ENCODE measurements around the gene C2CD2L.
"Not testable (repeated sequence)": the region's sequence is repeated elsewhere in the genome, so short reads cannot be mapped to it uniquely, and the experiment has no call there.

C2CD2L gene

GRCh38 chr11:119093942-119094815 lies 13.0 kb upstream of the C2CD2L start:
- DNase-seq, result peak; percentile 71

DNA sequence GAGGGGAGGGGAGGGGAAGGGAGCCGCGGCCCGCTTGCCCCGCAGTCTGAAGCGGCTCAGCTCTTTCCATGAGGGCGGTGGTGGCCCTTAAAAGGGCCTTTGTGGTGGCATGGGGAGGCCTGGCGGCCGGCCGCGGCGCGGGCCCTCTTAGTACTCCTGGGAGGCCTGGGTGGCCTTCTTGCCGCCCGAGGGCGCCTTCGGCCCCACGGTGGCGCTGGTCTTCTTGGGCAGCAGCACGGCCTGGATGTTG lies 12.4 kb upstream of the C2CD2L start:
- peak; percentile 90 for DNase-seq

GRCh38 chr11:119095066-119095880 lies 11.9 kb upstream of the C2CD2L start:
- DNase-seq, result peak; percentile 100

- DNase-seq, result no peak
These were observed 7.4 kb upstream of the C2CD2L start for GRCh38 chr11:119099711-119100110.

GRCh38 chr11:119100246-119100970 lies 6.7 kb upstream of the C2CD2L start:
- DNase-seq, result peak; percentile 67

DNA sequence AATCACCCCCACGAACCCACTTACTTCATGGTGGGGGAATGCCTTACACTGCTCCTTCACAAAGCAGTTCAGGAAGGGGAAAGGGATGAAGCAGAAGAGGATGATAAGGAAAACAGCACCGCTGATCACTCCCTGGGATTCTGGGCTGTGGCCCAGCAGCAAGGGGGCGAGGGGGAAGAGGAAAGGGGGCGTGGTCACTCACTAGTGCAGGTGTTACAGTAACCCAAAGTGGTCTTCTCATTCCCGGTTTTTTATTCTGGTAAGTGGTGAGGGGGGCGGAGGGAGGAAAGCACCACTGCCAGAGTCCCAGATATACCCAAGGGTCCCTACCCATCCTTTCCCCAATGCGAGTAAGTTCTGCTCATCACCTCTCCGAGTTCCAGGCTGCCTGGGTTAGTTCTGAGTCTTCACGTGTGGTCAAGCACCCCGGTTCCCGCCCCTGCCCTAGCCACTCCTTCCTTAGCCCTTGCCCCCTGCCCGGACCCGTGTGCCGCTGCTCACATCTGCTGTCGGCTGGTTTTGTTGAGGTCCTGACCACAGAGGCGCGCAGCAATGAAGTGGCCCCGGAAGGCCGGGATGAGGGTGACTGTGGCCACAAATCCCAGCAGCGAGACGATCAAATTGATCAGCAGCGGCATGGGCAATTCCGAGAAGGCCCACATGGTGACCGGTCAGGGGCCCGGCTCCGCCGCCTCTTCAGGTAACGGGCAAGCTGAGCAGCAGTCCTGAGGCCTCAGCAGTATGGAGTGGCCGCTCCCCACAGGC lies 6.0 kb upstream of the C2CD2L start:
- DNase-seq, result peak; percentile 83

GRCh38 chr11:119101759-119102423 lies 5.3 kb upstream of the C2CD2L start, which contains the start of gene DPAGT1:
DPAGT1 (minus strand) TSS chr11:119101853; CDS start chr11:119101655, 198 bp downstream.
- DNase-seq, result peak; percentile 99

DNA sequence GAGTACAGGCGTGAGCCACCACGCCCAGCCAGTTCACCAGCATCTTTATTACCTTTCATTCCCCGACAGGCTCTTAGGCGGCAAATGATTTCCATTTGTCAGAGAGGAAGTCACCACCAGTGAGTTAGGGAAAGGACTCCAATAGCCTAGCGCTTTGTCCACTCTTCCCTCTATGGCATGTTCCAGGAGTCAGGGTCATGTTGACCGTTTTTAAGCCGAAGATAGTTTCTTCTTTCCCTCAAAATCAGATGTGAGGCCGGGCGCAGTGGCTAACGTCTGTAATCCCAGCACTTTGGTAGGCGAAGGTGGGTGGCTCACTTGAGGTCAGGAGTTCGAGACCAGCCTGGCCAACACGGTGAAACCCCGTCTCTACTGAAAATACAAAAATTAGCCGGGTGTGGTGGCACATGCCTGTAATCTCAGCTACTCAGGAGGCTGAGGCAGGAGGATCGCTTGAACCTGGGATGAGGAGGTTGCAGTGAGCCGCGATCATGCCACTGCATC lies 3.9 kb upstream of the C2CD2L start:
- DNase-seq, result not testable (repeated sequence)

- no peak for DNase-seq
These were observed 3.4 kb upstream of the C2CD2L start for GRCh38 chr11:119103793-119104192.

DNA sequence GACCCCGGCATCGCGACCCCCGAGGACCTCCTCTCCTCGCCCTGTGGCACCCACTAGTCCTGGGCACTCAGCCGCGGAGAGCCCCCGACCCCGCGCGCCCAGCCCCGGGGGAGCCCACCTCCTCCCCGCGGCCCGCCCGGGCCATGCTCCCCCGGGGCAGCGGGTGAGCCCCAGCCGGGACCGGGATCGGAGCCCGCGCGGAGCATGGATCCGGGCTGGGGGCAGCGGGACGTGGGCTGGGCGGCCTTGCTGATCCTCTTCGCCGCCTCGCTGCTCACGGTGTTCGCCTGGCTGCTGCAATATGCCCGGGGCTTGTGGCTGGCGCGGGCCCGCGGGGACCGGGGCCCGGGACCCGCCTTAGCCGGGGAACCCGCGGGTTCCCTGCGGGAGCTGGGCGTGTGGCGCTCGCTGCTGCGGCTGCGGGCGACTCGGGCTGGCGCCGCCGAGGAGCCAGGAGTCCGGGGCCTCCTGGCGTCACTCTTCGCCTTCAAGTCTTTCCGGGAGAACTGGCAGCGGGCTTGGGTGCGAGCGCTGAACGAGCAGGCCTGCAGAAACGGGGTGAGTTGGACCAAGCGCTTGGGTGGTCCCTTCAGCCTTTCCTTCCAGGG lies 498 bp downstream of the C2CD2L start:
- peak; percentile 67 for DNase-seq

DNA sequence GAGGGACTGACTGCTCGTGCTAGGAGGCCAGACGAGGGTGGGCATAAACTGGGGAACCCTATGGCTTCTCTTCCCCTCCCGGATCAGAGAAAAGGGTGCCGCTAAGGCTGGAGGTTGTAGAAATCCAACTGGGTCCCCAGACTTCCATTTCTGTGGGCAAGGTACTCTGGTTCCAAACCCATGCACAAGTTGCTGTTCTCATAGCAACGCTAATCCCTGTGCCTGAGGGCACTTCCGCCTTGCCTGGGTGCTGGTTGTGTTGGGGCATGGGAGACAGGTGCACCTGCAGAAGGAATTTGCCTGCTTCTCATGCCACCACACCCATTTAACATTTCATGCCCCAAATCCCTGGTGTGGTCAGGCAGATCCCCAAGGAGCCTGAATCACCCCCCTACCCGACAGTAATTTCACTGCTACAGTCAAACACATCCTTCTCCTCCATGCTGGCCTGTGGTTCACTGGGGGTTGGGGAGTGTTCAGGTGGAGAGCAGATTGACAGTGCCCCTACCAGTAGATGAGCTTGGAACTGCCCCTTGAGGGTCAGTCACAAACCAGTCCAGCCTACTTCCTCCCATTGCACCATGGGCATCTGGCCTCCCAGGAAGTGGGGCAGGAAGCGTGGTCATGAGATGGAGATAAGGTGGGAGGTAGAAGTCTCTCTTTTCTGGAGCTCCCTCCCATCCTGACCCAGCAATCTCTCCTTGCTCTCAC lies 1.2 kb downstream of the C2CD2L start:
- peak; percentile 92 for DNase-seq

GRCh38 chr11:119108857-119109221 lies 1.7 kb downstream of the C2CD2L start:
- DNase-seq, result peak; percentile 57

GRCh38 chr11:119109843-119110242 lies 2.7 kb downstream of the C2CD2L start:
- no peak for DNase-seq

GRCh38 chr11:119110439-119110838 lies 3.3 kb downstream of the C2CD2L start:
- DNase-seq, result no peak

- no peak for DNase-seq
These were observed 4.3 kb downstream of the C2CD2L start for GRCh38 chr11:119111361-119111925.

- DNase-seq, result no peak
These were observed 5.3 kb downstream of the C2CD2L start for GRCh38 chr11:119112314-119113020.

DNA sequence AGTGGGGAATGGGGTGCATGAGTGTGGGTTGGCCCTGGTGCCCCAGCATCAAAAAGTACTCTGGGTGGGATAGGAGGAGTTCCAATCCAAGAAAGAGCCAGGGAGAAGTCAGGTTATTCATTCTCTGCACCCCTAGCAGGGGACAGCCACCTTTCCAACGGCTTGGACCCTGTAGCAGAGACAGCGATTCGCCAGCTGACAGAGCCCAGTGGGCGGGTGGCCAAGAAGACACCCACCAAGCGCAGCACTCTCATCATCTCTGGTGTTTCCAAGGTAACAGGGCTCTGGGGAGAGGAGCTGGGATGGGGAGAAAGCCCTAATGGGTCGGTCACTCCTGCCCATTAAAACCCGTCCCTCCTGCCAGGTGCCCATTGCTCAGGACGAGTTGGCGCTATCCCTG lies 6.6 kb downstream of the C2CD2L start:
- no peak for DNase-seq

DNA sequence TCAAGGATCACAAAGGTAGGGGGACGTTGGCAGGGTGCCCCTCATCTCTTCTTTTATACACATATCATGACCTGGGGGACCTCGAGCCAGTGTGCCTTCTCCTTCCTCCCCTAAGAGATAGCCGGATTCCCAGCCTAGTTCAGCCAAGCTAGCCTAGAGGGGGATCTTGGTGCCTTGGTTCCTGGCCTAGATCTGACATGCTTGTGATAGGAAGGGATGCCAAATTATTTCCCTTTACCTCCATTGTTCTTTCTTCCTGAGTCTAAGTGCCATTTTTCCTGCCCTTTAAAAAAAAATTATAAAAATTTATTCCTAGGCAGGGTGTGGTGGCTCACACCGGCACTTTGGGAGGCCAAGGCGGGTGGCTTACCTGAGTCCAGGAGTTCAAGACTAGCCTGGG lies 7.2 kb downstream of the C2CD2L start:
- no peak for DNase-seq

GRCh38 chr11:119115484-119116234 lies 8.5 kb downstream of the C2CD2L start:
- no peak for DNase-seq
